Activated CD8-positive, alpha-beta memory T cell treated with anti-CD3 and anti-CD28 coated beads, Interleukin-2, amount 50 U/mL, for 24 hours (primary cell): ENCODE results near the gene ORC1.

Experiments
- DNase-seq: peaks from one replicate; pipeline ENCODE4 v3.0.0-alpha.2; 2020; ENCODE audit errors: extremely low read depth

ORC1 gene

DNA sequence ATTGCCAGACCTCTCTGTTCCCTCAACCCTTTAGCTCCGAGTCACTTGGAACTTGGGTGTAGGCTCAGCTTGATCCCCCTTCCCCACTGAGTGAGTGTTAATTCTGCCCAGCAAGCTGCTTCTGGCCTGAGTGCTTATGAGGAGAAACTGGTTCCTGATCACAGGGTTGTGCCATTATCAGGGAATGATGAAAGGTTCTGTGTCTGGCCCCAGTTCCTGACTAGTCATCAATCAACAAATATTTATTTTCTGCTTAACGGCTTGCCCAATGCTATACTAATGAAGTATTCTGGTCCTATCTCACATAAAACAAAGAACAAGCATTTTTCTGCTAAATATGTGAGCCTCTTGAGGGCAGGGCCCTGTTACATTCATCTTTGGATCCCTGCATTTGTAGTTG is 59.0 kb downstream of the ORC1 start:
- no peak for DNase-seq

DNA sequence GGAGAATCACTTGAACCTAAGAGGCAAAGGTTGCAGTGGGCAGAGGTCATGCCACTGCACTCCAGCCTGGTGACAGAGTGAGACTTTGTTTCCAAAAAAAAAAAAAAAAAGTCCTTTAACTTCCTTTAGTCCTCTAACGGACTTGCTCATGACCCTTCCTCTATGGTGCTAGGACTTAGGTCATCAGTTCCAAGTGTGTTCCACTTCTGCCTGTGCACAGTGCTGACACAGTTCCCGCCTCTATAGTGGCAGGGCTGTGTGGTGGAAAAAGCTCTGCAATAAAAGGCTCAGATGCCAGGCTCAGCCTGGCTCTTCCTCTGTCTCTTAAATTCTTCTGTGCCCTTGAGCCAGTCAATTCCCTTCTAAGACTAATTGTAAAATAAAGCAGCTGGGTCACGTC is 60.2 kb downstream of the ORC1 start:
- no peak for DNase-seq

DNA sequence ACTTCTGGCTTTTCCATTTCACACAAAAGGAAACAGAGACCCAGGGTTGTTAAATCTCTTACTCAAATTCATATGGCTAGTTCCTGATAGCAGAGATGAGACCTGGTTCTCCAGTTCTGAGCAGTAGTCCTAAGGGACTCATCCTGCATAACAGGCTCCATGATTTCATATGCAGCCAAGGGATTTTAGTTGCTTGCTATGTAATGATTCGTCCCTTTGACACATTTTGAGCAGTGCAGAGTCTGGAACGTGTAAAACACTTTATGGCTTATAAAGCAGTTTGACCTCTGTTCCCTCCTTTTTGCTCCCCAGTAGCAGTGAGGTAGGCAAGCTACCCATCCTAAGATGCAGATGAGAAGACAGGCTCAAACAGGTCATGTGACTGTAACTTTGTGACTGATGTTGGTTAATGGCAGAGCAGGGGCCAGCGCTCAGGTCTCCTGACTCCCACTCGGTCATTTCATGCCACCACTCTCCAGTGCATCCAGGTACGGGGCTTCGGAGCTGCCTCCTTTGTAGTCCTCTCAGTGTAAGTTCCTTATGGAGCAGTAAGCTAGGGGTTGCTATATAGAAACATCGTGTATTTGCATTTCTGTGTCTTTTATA is 62.5 kb downstream of the ORC1 start:
- no peak for DNase-seq

DNA sequence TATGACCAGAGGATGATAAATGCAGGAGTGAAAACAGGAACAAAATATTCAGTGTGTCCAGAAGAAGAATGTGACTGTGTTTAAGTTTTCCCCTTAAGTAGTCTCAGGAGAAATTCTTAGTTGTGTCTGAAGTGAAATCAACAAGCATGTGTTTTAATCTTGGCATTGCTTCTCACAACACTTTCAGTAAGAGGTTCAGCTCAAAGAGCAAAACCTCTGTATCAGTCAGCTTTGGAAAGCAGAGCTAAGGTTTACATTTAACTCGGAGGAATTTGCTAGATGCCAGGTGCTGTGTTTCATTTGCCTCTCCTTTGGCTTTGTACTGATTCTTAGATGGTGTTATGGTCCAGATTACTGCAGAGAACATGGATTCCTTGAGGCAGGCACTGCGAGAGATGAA is 66.8 kb downstream of the ORC1 start:
- DNase-seq: no peak

DNA sequence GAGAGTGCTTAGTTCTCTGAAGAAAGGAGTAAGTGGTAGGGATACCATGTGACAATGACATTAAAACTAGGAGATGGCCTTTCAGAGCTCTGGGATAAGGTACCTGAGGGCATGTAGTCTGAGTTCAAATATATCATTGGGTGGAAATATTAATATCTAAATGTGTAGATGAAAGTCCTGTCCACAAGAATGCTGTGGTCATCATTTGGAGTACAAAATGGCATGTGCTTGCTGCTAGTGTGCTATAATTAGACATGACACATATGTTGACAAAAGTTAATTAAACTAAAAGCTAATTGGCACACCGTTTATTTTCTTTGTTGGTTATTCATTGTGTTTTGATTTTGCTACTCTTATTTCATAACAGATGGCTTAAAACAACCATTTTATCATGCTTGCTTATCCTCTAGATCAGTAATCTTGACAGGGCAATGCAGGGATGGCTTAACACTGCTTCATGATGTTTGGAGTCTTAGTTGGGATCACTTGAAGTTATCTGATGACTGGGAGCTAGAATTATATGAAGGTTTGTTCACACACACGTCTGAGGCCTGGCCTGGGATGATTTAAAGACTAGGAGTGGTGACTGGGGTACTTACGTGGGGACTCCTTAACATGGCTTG is 69.2 kb downstream of the ORC1 start:
- DNase-seq: no peak

DNA sequence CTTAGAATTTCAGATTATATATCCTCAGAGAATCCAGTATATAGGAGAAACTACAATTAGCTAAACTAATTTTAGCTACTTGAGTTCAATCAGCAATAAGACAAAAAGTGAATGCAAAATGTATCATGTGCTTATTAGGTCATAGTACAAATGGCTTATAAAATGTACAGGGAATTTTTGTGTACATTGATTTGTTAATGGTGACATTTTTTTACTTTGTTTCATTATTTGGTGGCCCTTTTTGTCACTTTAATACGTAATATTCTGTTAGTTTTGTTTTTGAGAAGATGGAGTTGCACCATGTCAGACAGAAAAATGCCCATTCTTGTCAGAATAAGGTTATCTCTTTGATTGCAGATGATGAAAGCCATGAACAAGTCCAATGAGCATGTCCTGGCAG is 71.8 kb downstream of the ORC1 start:
- no peak for DNase-seq

DNA sequence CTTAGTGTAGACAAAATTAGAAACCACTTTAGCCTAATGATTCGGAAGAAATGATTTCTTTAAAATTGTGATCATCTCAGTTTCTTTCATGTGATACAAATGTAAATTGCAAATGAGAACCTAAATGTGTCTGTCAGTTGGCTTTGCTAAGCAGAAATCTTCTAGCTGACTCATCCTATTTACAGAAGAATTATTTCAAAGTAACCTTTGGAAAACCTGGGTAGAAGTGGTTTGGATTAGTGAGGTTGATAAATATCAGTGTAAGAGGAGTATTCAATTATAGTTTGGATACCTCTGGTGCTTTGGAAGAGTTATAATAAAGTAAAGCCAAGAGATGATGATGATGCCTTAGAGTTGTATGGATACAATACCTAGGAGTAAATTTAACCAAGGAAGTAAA is 75.6 kb downstream of the ORC1 start:
- no peak for DNase-seq

DNA sequence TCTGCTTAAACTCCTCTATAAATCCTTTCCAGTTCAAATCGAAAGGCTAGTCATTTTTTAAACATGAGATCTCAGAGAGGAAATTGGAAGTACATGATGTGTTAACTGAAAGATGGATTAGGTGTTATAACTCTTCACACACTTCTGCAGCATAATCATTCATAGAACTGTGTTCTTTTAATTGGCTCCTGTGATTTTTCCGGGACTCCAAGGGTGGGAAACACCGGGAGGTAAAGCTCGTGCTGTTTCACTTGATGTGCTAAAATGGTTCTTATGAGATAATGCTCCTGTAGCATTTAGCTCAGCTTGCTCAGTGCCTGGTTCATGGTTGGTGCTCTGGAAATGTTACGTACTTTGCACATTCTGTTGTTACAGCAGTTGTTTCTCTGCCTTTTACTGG is 78.4 kb downstream of the ORC1 start:
- DNase-seq: no peak

DNA sequence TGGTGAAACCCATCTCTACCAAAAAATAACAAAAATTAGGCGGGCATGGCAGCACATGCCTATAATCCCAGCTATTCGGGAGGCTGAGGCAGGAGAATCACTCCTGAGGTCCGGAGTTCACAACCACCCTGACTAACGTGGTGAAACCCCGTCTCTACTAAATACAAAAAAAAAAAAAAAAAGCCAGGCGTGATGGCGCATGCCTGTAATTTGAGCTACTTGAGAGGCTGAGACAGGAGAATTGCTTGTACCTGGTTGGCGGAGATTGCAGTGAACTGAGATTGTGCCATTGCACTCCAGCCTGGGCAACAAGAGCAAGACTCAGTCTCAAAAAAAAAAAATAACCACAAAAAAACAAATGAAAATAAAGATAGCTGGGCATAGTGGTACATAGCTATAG is 80.5 kb downstream of the ORC1 start:
- no peak for DNase-seq
